ENCODE results near the gene LRRC74B.

DNA sequence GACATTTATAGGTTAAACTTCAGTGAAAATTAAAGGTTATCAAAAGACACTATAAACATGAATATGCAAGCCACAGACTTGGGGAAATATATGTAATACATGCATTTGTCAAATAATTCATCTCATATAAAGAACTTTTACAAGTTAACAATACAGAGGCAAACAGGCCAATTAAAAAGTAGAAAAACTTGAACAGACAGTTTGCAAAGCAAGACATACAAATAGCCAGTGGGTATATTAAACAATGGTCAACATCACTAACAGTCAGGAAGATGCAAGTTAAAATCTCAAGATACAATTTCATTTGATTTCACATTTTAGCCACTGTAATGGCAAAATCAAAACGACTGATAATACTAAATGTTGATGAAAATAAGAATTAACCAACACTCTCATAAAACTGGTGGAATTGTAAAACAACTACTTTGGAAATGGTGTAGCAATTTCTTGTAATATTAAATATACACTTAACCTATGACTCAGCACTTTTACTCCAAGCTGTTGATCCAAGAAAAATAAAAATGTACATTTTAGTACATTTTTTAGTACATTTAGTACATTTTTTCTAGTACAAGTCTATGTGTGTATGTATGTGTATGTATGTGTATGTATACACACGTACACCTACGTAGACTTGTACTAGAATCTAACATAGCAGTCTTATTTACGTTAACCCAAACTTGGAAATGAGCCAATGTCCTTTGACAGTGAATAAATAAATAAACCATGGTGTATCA lies 62.8 kb downstream of the LRRC74B start:
- no peak for TF ChIP-seq EP300 (IDR thresholded peaks at IDR 0.05)
- TF ChIP-seq POLR2AphosphoS5 (IDR thresholded peaks at IDR 0.05) = no peak
- TF ChIP-seq, protein P1, sequence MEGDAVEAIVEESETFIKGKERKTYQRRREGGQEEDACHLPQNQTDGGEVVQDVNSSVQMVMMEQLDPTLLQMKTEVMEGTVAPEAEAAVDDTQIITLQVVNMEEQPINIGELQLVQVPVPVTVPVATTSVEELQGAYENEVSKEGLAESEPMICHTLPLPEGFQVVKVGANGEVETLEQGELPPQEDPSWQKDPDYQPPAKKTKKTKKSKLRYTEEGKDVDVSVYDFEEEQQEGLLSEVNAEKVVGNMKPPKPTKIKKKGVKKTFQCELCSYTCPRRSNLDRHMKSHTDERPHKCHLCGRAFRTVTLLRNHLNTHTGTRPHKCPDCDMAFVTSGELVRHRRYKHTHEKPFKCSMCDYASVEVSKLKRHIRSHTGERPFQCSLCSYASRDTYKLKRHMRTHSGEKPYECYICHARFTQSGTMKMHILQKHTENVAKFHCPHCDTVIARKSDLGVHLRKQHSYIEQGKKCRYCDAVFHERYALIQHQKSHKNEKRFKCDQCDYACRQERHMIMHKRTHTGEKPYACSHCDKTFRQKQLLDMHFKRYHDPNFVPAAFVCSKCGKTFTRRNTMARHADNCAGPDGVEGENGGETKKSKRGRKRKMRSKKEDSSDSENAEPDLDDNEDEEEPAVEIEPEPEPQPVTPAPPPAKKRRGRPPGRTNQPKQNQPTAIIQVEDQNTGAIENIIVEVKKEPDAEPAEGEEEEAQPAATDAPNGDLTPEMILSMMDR (IDR thresholded peaks at IDR 0.05) = no peak
- no peak for TF ChIP-seq POLR2A (IDR thresholded peaks at IDR 0.05)

Data from suprapubic skin (tissue), 4 donors.